Right atrium auricular region (tissue), 2 donors: ENCODE measurements around the gene ADAMTS14. TPM values are rescaled to one million over a fixed set of nuclear protein-coding genes. Genes with fewer than 3 reads are reported as not detected.

ENCODE experiments used
- DNase-seq: peaks from one replicate; pipeline ENCODE4 v3.0.0-alpha.2; 2019; ENCODE audit warnings: low spot score
- H3K27ac ChIP-seq, 2 donors: fragments of 200-600 bp; sonication (generic); 1 replicate in 1 of 2; 2 replicates in 1 of 2; pipeline ENCODE4 v1.5.1; 2016 to 2019
- H3K27me3 ChIP-seq, 2 donors: fragments of 200-600 bp; sonication (generic); one replicate each; pipeline versions ENCODE4 v1.5.1 to v1.6.0; 2017 to 2019
- H3K36me3 ChIP-seq: fragments of 200-600 bp; sonication (generic); one replicate; pipeline ENCODE4 v1.5.1; 2016
- H3K4me1 ChIP-seq, 2 donors: fragments of 200-600 bp; sonication (generic); one replicate each; pipeline versions ENCODE4 v1.5.1 to v1.6.0; 2017 to 2019
- H3K4me3 ChIP-seq, 2 donors: fragments of 200-600 bp; sonication (generic); 1 replicate in 1 of 2; 2 replicates in 1 of 2; pipeline ENCODE4 v1.5.1; 2017 to 2019; ENCODE audit warnings: mild to moderate bottlenecking in 1 of 2, moderate library complexity in 1 of 2
- H3K9me3 ChIP-seq, 2 donors: fragments of 200-600 bp; sonication (generic); one replicate each; pipeline ENCODE4 v1.5.1; 2019
- total RNA-seq, 2 donors: library from RNA; depleted of rRNA; stranded (reverse); fragments of >200 nt; gene quantifications; one replicate each; pipeline ENCODE4 v1.1.0, GENCODE V29; 2016
- TF ChIP-seq, protein P1 (sequence below), 2 donors: fragments of 200-600 bp; sonication (generic); IDR thresholded peaks; one replicate each; pipeline ENCODE4 v1.5.1; 2019; ENCODE audit warnings: antibody characterized with exemption in 2 of 2

The ADAMTS14 gene
- total RNA-seq, 2 donors from 2014 or later: not detected

DNA sequence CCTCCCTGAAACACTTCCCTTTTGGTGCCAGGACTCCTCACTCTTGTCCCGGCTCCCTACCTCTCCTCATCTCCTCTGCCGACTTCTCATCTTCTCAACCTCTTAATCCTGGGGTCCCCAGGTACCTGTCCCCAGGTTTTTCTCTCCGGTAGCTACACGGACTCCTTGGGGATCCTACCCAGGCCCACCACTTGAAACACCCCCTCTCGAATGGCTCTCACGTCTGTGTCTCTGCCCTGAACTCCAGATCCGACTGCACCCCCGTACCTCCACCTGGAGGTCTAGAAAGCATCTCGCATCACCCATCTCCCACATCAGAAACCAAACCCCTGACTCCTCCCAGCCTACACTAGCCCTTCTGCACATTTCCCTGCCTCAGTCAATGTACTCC is 108.1 kb downstream of the ADAMTS14 start:
- Histone ChIP-seq H3K9me3 (no peaks in the 10 kb centered on the region), H3K4me3 (no peak overlapping the region), H3K27ac (no peak overlapping the region), H3K4me1 (no peaks in the 10 kb centered on the region), H3K36me3 (no peaks in the 10 kb centered on the region), H3K27me3 (no peaks in the 10 kb centered on the region)
- TF ChIP-seq, protein P1, sequence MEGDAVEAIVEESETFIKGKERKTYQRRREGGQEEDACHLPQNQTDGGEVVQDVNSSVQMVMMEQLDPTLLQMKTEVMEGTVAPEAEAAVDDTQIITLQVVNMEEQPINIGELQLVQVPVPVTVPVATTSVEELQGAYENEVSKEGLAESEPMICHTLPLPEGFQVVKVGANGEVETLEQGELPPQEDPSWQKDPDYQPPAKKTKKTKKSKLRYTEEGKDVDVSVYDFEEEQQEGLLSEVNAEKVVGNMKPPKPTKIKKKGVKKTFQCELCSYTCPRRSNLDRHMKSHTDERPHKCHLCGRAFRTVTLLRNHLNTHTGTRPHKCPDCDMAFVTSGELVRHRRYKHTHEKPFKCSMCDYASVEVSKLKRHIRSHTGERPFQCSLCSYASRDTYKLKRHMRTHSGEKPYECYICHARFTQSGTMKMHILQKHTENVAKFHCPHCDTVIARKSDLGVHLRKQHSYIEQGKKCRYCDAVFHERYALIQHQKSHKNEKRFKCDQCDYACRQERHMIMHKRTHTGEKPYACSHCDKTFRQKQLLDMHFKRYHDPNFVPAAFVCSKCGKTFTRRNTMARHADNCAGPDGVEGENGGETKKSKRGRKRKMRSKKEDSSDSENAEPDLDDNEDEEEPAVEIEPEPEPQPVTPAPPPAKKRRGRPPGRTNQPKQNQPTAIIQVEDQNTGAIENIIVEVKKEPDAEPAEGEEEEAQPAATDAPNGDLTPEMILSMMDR (IDR thresholded peaks at IDR 0.05): no peak
- DNase-seq: peak; percentile 44

DNA sequence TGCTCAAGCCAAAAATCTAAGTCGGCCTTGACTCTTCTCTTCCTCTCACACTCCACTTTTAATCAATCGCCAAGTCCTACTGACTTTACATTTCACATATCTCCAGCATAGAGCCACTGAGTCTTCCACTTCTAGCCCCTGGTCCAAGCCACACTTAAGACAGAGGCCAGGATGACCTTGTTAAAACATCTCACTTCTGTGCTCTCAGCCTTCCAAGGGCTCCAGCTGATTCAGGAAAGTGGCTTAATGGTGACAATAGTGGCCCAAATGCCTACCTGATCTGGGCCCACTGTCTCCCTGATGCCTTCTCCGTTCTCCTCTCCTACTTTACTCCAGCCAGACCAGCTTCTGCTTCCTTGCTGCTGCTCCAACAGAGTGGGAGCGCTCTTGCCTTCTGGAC is 108.5 kb downstream of the ADAMTS14 start:
- Histone ChIP-seq H3K4me3 (no peak overlapping the region), H3K9me3 (no peaks in the 10 kb centered on the region), H3K4me1 (no peaks in the 10 kb centered on the region), H3K36me3 (no peaks in the 10 kb centered on the region), H3K27me3 (no peaks in the 10 kb centered on the region), H3K27ac (no peak overlapping the region)
- TF ChIP-seq, protein P1 (IDR thresholded peaks at IDR 0.05): no peak
- DNase-seq: no peak

DNA sequence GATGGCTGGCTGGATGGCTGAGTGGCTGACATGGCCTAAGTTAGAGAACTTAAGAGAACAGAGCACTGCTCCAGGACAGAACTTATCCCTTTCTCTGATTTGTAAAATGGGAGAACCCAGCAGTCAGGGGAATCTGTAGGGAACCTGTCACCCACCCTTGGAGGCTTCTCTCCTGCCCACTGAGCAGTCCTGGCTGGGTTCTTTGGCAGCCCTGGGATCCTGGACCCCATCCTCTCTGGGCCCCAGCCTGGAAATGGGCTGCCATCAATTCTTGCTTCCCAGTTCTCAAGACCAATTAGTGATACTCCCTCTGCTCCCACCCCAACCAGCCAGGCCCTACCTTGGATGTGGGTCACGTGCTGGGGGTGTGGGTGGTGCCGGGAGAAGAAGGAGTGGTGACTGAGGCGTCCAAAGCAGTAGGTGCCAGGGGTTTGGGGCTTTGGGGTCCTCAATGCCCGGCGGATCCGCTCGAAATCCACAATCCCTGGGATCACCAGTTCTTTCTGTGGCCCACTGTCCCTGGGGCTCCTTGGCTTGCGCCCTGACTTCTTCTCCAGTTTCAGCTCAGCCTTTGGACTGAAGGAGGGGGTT is 109.2 kb downstream of the ADAMTS14 start:
- no peaks in the 10 kb centered on the region for H3K27me3 ChIP-seq
- no peak overlapping the region for H3K27ac ChIP-seq
- H3K4me1 ChIP-seq: no peaks in the 10 kb centered on the region
- H3K36me3 ChIP-seq: no peaks in the 10 kb centered on the region
- no peaks in the 10 kb centered on the region for H3K9me3 ChIP-seq
- H3K4me3 ChIP-seq: no peak overlapping the region
- TF ChIP-seq, protein P1 (IDR thresholded peaks at IDR 0.05): no peak
- no peak for DNase-seq

DNA sequence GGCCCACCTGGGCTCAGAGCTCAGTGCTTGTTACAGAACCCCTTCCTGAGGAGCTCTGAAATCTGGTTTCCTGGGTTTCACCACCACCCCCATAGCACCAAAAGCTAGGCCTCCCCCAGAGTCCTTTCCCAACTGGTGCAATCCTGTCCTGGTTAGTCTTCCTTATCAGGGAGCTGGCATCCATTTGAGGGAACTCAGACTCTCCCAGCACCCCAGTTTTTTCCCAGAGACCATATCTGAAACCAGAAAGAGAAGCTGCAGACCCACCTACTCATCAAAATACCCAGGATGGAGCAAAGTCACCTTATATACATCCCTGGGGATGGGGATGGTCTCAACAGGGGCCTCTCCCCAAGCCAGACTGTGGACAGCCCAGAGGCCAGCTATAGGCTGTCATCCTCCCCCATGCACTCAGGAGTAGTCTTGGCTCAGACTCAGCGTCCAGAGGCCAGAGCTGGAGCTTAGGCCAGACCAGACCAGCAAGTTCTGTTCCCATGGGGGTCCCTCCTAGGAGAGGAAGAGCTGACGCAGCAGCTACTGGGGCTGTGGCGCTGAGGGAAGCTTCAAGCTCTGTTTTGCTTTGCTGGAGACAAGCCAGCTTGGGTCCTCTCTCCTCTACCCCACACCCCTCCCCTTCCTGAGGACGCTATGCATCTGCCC is 109.9 kb downstream of the ADAMTS14 start:
- no peaks in the 10 kb centered on the region for H3K36me3 ChIP-seq
- no peak overlapping the region for H3K4me3 ChIP-seq
- DNase-seq: peak; percentile 32
- H3K27ac ChIP-seq: no peak overlapping the region
- H3K9me3 ChIP-seq: no peaks in the 10 kb centered on the region
- H3K4me1 ChIP-seq: no peaks in the 10 kb centered on the region
- H3K27me3 ChIP-seq: no peaks in the 10 kb centered on the region
- TF ChIP-seq, protein P1 (IDR thresholded peaks at IDR 0.05): no peak

DNA sequence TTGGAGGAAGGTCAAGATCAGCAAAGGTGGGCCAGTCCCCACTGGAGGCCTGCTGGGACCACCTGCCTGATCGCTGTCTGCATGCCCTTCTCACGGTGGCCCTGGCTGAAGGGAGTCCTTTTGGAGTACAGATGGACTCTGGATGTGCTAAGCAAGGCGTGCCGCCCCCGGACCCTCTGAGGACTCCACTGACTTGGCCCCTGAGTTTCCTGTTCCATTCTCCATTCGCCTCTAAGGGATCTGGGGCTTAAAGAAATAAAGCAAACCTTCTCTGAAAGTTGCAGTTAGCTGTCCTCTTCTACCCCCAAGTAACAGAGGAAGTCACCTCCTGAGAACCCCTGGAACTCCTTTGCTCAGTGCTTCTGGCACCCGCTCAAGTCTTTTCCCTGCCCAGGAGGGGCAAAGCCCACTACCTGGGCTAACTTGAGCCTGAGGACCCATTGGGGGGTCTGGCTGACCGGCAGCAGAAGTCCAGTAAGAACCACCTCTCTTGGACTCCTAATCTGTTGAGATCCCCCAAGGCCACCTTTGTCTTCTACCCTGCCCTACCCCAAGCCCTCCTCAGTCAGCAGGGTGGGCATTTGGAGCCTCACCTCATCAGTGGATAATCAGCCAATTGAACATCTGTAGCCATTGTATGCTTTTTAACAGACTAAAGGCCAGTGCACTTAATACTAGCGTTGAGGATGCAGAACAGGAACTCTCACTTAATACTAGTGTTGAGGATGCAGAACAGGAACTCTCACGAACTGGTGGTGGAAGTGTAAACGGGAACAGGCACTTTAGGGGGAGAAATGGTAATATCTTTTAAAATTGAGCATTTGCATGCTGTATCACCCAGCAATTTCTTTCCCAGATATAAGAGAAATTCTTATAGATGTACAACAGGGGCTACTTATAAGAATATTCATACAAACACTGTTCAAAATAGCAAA is 110.7 kb downstream of the ADAMTS14 start:
- no peak for DNase-seq
- H3K9me3 ChIP-seq: peaks cover 0 to 2% of the 10 kb centered on the region in 2 donors
- H3K36me3 ChIP-seq: no peaks in the 10 kb centered on the region
- TF ChIP-seq, protein P1 (IDR thresholded peaks at IDR 0.05): no peak
- no peaks in the 10 kb centered on the region for H3K4me1 ChIP-seq
- H3K27ac ChIP-seq: no peak overlapping the region
- no peaks in the 10 kb centered on the region for H3K27me3 ChIP-seq
- H3K4me3 ChIP-seq: no peak overlapping the region
